GM20000 (cell line): Measurements from ENCODE around the gene MT1G.
"Not testable (repeated sequence)": the region's sequence is repeated elsewhere in the genome, so short reads cannot be mapped to it uniquely, and the experiment has no call there.

Experiments
- DNase-seq: peaks from one replicate; pipeline ENCODE4 v3.0.0; 2012; ENCODE audit warnings: low spot score
- CTCF ChIP-seq: IDR thresholded peaks from 2 replicates; pipeline ENCODE4 v1.5.1; 2012; ENCODE audit warnings: mild to moderate bottlenecking, control low read depth; ENCODE audit errors: extremely low read depth, missing control alignments

Gene MT1G

GRCh38 chr16:56679078-56679730, 11.3 kb upstream of the MT1G start:
- DNase-seq, result no peak
- no peak for TF ChIP-seq CTCF

- no peak for DNase-seq
- no peak for TF ChIP-seq CTCF
Measured at GRCh38 chr16:56677474-56677873, 9.6 kb upstream of the MT1G start.

- no peak for DNase-seq
- TF ChIP-seq CTCF, result no peak
Measured at GRCh38 chr16:56675685-56676210, 7.9 kb upstream of the MT1G start.

- DNase-seq, result not testable (repeated sequence)
Measured at GRCh38 chr16:56674570-56674969, 6.7 kb upstream of the MT1G start.

GRCh38 chr16:56673921-56674320, 6.1 kb upstream of the MT1G start:
- DNase-seq, result no peak

GRCh38 chr16:56672761-56673536, 5.1 kb upstream of the MT1G start:
- DNase-seq, result no peak
- TF ChIP-seq CTCF, result no peak

More at GRCh38 chr16:56673921-56674320, 6.1 kb upstream of the MT1G start:
- TF ChIP-seq CTCF, result peak; percentile 19

GRCh38 chr16:56672171-56672570, 4.3 kb upstream of the MT1G start:
- not testable (repeated sequence) for DNase-seq

GRCh38 chr16:56671691-56672090, 3.8 kb upstream of the MT1G start:
- DNase-seq, result not testable (repeated sequence)

GRCh38 chr16:56670620-56670934, 2.7 kb upstream of the MT1G start:
- no peak for DNase-seq
- no peak for TF ChIP-seq CTCF
